Large intestine (tissue), 3 donors: ENCODE results near the gene UFD1. TPM values are rescaled to one million over a fixed set of nuclear protein-coding genes. Genes with fewer than 3 reads are reported as not detected.

Experiments used
- DNase-seq, 2 donors: peaks; one replicate each; pipeline versions ENCODE4 v3.0.0 to v3.0.0-alpha.2; 2013
- H3K27ac ChIP-seq: one replicate; pipeline ENCODE4 v1.5.1; 2013; ENCODE audit warnings: low read length
- H3K27me3 ChIP-seq: 2 replicates; pipeline ENCODE4 v1.6.1; 2013; ENCODE audit warnings: low read length; ENCODE audit not compliant: control insufficient read depth, insufficient read depth
- H3K36me3 ChIP-seq: 2 replicates; pipeline ENCODE4 v1.6.1; 2013; ENCODE audit warnings: low read length; ENCODE audit not compliant: control insufficient read depth, insufficient read depth
- H3K4me1 ChIP-seq: one replicate; pipeline ENCODE4 v1.6.1; 2013; ENCODE audit warnings: low read length; ENCODE audit not compliant: control insufficient read depth, insufficient read depth
- H3K4me3 ChIP-seq: one replicate; pipeline ENCODE4 v1.5.1; 2013; ENCODE audit warnings: low read length
- H3K9me3 ChIP-seq: one replicate; pipeline ENCODE4 v1.6.1; 2013; ENCODE audit warnings: mild to moderate bottlenecking, low read depth, low read length, moderate library complexity; ENCODE audit not compliant: control insufficient read depth
- WGBS: methylation state at CpG from one replicate; pipeline ENCODE4 v1.1.5; 2013; ENCODE audit warnings: low lambda C conversion rate; ENCODE audit not compliant: insufficient coverage; 5-methylcytosine and 5-hydroxymethylcytosine counted together
- polyA plus RNA-seq: library from polyadenylated mRNA; unstranded; fragments of 120-200 nt; gene quantifications from one replicate; pipeline ENCODE4 v1.2.1, GENCODE V29; 2013

UFD1 gene
- polyA plus RNA-seq, 1 donor, result 51.1 TPM

GRCh38 chr22:19505735-19506126 is 26.7 kb upstream of the UFD1 start:
- Histone ChIP-seq H3K36me3 (no peaks in the 10 kb centered on the region), H3K4me1 (no peaks in the 10 kb centered on the region), H3K27ac (no peak overlapping the region), H3K27me3 (no peaks in the 10 kb centered on the region), H3K9me3 (no peaks in the 10 kb centered on the region), H3K4me3 (no peak overlapping the region)
- DNase-seq, result no peak
- WGBS, result no CpG with 5 or more reads among the region's 5 CpGs

DNA sequence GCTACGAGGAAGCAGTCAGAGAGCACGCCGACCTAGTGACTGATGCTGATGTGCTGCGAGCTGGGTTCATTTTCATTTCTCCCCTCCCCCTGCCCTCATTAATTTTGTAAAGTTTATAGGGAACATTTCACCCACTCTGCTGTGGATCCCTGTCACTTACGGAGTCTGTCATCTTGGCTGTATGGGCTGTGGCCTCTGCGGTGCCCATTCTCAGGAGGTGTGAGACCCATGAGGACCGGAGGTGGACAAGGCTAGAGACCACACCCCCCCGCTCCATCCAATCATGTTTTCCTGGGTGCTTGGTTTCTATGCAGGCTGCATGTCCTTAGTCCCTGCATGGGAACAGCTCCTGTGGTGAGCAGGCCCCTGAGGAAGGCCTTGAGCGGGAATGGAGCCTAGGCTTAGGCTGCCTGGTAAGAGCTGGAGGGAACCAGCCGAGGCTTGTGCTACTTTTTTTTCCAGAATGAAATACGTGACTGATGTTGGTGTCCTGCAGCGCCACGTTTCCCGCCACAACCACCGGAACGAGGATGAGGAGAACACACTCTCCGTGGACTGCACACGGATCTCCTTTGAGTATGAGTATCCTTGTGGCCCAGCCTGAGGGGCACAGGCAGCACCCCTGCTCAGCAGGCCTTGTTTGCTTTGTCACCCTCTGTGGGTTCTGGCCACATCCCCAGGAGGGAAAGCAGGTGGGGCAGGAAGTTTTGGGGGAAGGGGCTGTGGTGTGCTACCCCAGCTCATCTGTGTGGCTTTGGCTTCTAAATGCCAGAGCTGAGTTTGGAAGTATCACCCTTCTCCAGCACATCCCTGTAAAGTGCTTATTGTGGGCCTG is 26.1 kb upstream of the UFD1 start:
- H3K9me3 ChIP-seq, result no peaks in the 10 kb centered on the region
- DNase-seq, result no peak
- H3K36me3 ChIP-seq, result no peaks in the 10 kb centered on the region
- no peaks in the 10 kb centered on the region for H3K4me1 ChIP-seq
- no peak overlapping the region for H3K4me3 ChIP-seq
- WGBS, result no CpG with 5 or more reads among the region's 18 CpGs
- no peaks in the 10 kb centered on the region for H3K27me3 ChIP-seq
- H3K27ac ChIP-seq, result no peak overlapping the region

DNA sequence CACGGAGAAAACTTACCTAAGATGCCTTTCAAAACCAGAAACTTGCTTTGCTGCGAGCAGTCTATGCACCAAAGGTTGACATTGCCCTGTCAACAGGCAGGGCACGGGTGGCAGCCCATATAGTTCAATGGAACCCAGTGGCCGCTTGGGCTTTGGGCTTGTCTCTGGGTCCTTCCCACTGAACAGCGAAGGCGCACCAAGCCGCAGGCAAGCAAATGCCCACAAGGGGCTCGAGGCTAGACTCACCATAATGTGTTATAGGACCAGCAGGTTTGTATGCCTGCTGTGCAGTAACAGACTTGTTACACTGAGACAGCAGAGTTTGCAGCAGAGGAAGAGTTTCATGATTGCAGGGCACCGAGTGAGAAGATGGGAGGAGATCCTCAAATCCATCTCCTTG is 24.9 kb upstream of the UFD1 start:
- Histone ChIP-seq H3K4me1 (no peaks in the 10 kb centered on the region), H3K27ac (no peak overlapping the region), H3K27me3 (no peaks in the 10 kb centered on the region), H3K9me3 (no peaks in the 10 kb centered on the region), H3K4me3 (no peak overlapping the region), H3K36me3 (no peaks in the 10 kb centered on the region)
- DNase-seq, result no peak
- no CpG with 5 or more reads among the region's 9 CpGs for WGBS

DNA sequence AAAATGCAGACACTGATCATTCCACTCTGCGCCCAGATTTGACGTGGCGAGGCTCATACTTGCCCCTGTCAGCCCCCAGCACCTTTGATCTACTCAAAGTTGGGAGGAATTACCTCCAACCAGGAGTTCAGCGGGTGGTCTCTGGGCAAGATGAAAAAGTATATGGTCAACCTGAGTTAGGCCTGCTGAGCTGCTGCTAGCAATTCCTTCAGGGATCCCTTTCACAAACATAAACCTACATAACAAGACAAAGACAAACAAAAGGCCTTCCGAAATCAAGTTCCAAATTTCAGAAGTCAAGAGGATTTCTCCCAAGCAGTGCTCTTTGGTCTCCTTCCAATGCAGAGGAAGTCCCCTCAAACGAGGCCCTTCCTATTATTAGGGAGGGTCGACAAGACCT is 24.4 kb upstream of the UFD1 start:
- WGBS, result no CpG with 5 or more reads among the region's 7 CpGs
- H3K4me1 ChIP-seq, result no peaks in the 10 kb centered on the region

GRCh38 chr22:19501897-19502447 is 23.0 kb upstream of the UFD1 start:
- H3K4me1 ChIP-seq, result no peaks in the 10 kb centered on the region
- H3K36me3 ChIP-seq, result no peaks in the 10 kb centered on the region
- 90% methylated on average over 3 of the region's 3 CpGs for WGBS
- no peaks in the 10 kb centered on the region for H3K27me3 ChIP-seq
- H3K4me3 ChIP-seq, result no peak overlapping the region
- H3K27ac ChIP-seq, result no peak overlapping the region
- no peak for DNase-seq
- no peaks in the 10 kb centered on the region for H3K9me3 ChIP-seq

More for the DNA sequence above, 24.4 kb upstream of the UFD1 start:
- no peak overlapping the region for H3K4me3 ChIP-seq
- no peaks in the 10 kb centered on the region for H3K9me3 ChIP-seq
- no peaks in the 10 kb centered on the region for H3K36me3 ChIP-seq
- H3K27me3 ChIP-seq, result no peaks in the 10 kb centered on the region
- DNase-seq, result no peak
- no peak overlapping the region for H3K27ac ChIP-seq

DNA sequence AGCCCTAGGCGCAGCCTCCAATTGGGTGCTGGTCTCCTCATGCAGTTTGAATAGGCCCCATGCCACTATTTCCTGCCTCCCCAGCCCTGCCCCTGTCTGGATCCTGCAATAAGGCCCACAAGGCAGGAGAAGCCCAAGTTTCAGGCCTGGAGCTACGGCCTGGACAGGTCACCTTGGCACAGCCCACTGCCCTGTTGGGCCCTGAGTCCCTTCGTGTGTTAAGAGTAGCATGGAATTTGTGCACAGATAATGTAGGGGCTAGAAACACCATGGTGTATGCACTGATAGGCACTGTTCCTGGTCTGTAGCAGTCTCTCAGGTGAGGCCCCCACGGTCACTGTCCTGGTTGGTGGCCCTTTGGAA is 20.9 kb upstream of the UFD1 start:
- WGBS, result no CpG with 5 or more reads among the region's 4 CpGs
- no peaks in the 10 kb centered on the region for H3K36me3 ChIP-seq

DNA sequence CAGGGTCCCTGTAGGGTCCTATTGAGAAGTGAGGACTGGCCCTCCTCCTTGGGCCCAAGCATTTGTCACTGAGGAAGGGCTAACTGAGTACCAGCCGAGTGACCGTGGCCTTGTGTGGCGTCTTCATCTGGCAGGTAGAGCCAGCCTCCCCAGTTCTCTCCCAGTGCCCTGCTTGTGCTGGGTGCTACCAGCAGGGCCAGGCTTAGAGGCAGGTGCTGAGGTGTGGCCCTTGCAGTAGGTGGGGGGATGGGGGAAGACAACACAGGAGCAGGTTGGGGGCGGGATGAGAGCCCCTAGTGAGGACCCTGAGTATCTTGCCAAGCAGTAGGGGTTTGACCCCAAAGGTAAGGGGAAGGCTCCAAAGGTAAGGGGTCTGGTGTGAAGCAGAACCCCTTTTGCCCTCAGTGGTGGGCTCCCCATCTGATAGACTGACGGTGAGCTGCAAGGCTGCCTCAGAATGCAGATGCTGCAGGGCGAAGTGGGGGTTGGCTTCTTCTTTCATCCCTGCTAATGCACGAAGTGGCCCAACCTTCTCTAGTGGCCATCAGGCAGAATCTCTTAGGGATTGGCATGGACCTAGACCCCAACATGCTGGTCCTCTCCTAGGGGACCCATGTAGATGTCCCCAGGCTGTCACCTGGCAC is 20.4 kb upstream of the UFD1 start:
- Histone ChIP-seq H3K9me3 (no peaks in the 10 kb centered on the region), H3K27ac (no peak overlapping the region), H3K4me3 (no peak overlapping the region), H3K27me3 (no peaks in the 10 kb centered on the region), H3K36me3 (no peaks in the 10 kb centered on the region), H3K4me1 (no peaks in the 10 kb centered on the region)
- no peak for DNase-seq
- no CpG with 5 or more reads among the region's 7 CpGs for WGBS

More for the DNA sequence above, 20.9 kb upstream of the UFD1 start:
- Histone ChIP-seq H3K4me3 (no peak overlapping the region), H3K9me3 (no peaks in the 10 kb centered on the region), H3K27me3 (no peaks in the 10 kb centered on the region), H3K27ac (no peak overlapping the region), H3K4me1 (no peaks in the 10 kb centered on the region)
- no peak for DNase-seq

GRCh38 chr22:19498866-19499190 is 19.8 kb upstream of the UFD1 start:
- WGBS, result no CpG with 5 or more reads among the region's 3 CpGs
- no peak for DNase-seq
- Histone ChIP-seq H3K27me3 (no peaks in the 10 kb centered on the region), H3K36me3 (peaks cover 3% of the 10 kb centered on the region), H3K4me3 (no peak overlapping the region), H3K4me1 (no peaks in the 10 kb centered on the region), H3K27ac (no peak overlapping the region), H3K9me3 (no peaks in the 10 kb centered on the region)

GRCh38 chr22:19498154-19498865 is 19.3 kb upstream of the UFD1 start:
- no peak for DNase-seq
- Histone ChIP-seq H3K4me3 (no peak overlapping the region), H3K9me3 (no peaks in the 10 kb centered on the region), H3K4me1 (no peaks in the 10 kb centered on the region), H3K27me3 (no peaks in the 10 kb centered on the region), H3K27ac (no peak overlapping the region), H3K36me3 (peaks cover 3% of the 10 kb centered on the region)
- WGBS, result no CpG with 5 or more reads among the region's 7 CpGs

DNA sequence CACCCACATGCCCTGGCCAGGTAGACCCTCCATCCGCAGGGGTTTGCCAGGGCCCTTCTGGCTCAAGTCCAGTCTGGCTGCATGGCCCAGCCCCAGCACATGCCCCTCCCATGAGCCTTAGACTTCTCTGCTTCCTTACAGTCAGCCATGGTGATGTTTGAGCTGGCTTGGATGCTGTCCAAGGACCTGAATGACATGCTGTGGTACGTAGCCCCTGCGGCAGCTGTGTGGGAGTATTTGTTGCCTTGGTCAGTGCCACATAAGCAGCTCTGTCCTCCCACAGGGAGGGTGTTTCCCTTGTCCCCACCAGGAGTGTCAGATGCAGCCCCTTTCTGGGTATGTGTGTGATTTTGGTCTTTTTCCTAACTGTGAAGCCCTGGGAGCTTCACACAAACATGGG is 18.3 kb upstream of the UFD1 start:
- Histone ChIP-seq H3K27me3 (no peaks in the 10 kb centered on the region), H3K4me1 (no peaks in the 10 kb centered on the region), H3K27ac (no peak overlapping the region), H3K4me3 (no peak overlapping the region), H3K36me3 (peaks cover 3% of the 10 kb centered on the region), H3K9me3 (no peaks in the 10 kb centered on the region)
- WGBS, result no CpG with 5 or more reads among the region's 3 CpGs
- DNase-seq, result no peak
